HG03521 (cell line): Measurements from ENCODE around the gene LRRN2.

Source experiments
- ATAC-seq: cut with Tn5 transposase; IDR thresholded peaks from one replicate; pipeline ENCODE4 v1.9.1; 2021; ENCODE audit warnings: mild to moderate bottlenecking, moderate library complexity; ENCODE audit not compliant: unreplicated experiment

Gene LRRN2

GRCh38 chr1:204664384-204664651 is 21.2 kb downstream of the LRRN2 start:
- no peak for ATAC-seq

DNA sequence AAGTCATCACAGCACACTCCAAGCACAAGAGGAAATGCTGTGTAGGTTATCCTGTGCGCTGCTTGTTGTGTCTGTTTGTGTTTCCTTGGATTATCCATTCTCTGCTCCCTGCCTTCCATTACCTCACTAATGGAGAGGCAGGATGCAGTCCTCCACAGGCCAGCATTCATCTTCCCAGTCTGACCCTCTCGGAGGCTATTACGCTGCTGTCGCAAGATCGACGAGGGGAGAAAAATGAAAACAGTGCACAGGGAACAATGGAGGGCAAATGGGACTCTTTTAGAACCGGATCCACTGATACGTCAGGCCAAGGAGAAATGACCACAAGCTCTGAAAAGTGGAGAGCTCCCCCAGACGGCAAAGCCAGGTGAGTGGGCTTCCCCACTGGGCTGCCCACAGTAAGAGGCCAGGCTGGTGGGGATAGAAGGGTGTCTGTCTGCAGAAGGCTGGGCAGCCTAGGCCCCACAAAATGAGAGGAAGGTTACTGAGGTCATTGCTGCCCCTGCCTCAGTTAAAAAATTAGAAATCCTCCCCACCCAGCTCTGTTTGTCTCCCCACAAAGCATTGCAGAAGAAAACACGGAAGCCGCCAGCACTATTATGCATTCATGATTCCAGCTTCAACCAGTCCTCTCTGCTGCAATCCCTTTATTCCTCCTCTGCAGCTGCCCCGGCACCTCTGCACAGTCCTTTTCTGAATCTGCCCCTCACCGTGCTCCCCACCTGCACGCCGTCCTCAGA is 21.7 kb downstream of the LRRN2 start:
- no peak for ATAC-seq

GRCh38 chr1:204662530-204662929 is 23.0 kb downstream of the LRRN2 start:
- no peak for ATAC-seq

DNA sequence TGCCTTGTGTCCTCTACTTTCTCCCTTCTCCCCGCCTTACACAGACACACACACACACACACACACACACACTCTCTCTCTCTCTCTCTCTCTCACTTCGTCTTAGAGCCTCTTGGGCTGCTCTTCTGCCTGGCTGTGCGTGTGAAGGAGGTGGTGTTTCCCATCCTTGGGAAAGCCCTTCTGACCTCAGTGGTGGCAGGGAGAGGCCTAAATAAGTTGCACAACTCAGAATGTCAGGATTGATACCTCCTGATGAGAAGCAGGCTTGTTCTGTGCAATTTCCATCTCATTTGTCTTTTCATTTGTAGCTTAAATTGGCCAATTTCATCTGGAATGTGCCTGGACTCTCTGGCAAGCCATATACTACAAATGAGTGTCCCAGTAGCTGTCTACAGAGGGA is 25.0 kb downstream of the LRRN2 start:
- no peak for ATAC-seq

GRCh38 chr1:204659056-204659455 is 26.5 kb downstream of the LRRN2 start:
- ATAC-seq: no peak

DNA sequence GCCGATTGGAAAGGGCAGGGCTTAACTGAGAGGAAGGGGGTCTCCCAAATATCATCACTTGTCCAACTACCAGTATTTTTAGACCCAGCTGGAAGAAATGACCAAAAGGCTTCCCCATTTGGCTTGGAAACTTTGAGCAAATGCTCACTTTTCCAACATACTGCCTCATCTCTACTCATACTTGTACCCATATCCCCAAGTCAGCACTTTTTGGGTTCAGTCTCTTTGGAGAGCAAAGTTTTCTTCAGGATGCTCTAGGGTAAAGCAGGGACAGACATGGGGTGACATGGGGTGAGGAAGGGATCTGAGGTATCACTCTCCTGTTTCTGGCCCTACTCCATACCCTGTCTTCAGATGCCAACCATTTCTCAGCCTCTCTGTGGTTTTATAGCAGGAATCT is 27.2 kb downstream of the LRRN2 start:
- no peak for ATAC-seq

GRCh38 chr1:204653590-204654340 is 31.8 kb downstream of the LRRN2 start:
- no peak for ATAC-seq

DNA sequence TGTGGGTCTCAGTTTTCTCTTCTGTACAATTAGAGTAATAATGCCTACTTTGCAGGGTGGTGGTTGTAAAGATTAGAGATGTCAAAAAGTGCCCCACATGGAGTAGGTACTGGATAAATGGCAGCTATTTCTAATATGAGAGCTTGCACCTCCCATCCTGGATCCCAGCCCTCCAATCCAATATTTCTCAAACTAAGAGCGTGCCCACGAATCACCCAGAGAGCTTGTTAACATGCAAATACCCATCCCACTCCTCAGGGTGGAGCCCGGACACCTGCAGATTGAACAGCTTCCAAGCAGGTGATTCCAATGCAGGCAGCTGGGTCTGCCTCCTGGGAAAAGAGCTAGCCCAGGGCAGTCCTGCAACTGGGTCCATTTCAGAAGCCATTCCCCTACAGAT is 33.0 kb downstream of the LRRN2 start:
- ATAC-seq: no peak

- ATAC-seq: no peak
Measured at GRCh38 chr1:204651843-204652421, 33.6 kb downstream of the LRRN2 start.

DNA sequence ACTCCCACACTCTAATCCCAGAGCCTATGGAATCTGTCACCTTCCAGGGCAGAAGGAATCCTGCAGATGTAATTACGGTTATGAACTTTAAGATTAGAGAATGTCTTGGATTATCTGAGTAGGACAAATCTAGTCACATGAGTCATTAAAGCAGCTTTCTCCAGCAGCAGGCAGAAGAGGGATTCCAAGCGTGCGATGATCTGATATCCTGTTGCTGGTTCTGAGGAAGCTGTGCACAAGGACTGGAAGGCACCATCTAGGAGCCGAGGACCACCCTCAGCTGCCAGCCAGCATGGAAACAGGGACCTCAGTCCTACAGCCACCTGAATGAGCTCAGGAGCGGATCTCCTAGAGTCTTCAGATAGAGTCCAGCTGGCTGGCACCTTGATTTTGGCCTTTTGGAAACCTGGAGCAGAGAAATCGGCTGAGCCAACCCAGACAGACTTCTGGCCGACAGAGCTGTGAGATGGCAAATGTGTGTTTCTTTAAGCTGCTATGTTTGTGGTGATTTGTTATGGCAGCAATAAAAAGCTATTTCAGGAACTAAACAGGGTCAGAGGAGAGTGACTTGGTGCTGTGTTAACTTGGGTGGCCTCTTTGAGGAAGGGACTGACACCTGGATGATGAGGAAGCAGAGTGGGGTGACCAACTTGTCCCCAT is 34.5 kb downstream of the LRRN2 start:
- no peak for ATAC-seq

GRCh38 chr1:204649721-204650521 is 35.6 kb downstream of the LRRN2 start:
- no peak for ATAC-seq

DNA sequence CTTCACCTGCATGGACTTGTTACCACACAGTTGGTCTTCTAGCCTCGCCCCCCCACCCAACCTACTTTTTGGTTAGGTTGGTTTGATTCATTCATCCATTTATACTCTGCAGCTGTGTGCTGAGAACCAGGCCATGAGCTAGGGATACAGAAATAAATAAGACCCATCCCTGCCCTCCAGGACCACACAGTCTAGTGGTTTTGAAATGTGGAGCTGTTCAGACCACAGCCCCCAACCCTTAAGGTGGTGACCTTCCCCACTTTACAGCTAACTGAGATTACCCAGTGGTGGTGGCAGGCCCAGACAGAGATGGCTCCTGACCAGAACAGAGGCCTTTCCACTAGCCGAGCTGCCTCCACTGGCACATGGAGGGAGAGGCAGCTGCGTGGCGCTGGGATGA is 37.0 kb downstream of the LRRN2 start:
- no peak for ATAC-seq

GRCh38 chr1:204647805-204648153 is 37.8 kb downstream of the LRRN2 start:
- ATAC-seq: no peak

DNA sequence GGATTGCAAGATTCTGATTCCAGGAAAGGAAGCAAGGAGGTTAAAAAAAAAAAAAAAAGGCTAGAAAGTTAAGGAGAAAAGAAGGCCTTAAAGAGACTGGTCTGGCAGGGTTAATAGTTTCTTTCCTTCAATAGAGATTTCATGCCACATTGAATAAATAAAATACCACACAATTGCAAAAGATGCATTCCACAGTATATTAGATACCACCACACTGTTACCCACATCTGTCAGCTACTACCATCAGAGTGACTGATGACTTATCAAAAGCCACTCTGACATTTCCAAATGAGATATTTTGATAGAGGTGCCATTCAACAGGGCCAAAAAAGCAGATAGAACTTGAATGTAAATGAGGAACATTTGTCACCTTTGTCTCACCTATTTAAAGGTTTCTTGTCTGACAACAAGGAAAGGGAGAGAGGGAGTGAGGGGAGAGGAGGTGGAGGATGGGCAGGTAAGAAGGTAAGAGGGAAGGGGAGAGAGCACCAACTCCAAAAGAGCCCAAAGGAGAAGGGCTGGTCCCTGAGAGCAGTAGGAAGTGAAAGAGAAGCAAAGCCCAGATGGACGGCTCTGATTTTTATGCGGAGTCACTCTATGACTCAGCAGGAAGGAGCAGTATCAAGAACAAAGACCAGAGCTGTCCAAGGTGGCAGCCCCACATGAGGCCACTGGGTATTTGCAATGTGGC is 38.3 kb downstream of the LRRN2 start:
- ATAC-seq: no peak

GRCh38 chr1:204645666-204646065 is 39.9 kb downstream of the LRRN2 start:
- ATAC-seq: no peak

DNA sequence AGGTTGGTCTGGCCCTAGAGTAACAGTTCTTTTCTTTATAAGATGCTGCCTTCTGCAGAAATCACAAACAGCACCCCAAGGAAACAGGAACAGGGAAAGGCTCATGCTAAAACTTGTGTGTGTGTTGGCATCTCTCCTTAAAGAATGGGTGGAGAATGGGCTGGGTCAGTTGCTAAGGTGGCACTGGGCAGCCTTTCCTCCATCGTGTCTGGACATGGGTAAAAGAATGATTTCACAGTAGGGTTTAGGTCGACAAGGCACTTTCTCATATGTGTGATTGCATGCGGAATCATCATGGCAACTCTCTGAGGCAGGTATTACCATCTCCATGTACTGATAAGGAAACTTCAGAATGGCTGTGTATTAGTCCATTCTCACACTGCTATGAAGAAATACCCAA is 40.3 kb downstream of the LRRN2 start:
- ATAC-seq: no peak

DNA sequence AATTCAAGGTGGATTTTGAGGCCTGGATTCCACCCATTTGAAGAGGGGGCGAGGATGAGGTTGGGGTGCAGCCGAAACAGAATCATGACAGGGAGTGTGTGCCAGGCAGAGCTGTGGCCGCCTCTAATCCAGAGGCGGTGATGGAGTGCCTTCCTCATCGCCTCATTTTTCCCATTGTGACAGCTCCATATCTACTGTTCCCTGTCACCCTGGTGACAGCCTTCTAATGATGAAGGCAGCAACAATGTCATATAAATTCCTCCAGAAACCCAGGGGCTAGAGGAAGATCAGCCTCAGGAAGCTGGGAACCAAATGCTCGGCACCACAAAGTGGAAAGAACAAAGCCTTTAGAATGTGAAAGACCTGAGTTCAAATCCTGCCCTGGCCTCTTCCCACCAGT is 42.0 kb downstream of the LRRN2 start:
- ATAC-seq: no peak

DNA sequence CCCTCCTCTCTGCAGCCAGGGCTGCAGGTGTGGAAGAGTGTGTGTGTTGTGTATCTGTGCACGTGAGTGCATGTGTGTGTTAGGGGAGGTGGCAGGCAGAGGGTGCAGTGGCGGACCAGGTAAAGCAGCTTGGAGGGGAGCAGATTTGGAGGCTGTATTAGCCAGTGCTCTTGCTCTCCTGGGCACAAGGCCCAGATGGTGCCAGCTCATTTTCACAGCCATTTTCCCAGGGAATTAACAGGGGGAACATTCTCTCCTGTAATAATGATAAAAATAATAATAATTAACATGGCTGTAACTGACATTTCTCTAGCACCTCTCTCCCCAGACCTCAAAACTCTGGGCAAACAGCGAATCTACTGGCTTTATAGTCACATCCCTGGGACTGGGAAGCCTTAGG is 43.6 kb downstream of the LRRN2 start:
- ATAC-seq: no peak

DNA sequence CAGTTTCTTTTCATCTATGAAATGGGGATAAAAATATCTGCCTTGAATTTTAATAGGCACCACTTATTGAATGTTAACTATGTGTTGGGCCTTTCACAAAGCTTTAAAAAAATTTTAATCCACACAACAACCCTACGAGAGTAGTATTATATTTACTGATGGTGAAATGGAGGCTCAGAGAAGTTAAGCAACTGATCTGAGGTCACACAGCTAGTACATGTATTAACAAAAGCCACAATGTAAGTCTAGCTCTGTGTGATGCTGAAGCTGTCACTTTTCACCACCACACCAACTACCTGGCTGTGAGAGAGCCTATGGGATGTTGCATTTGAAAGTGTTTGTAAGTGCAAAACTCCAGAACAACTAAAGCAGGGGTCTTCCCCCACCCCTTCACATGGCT is 44.1 kb downstream of the LRRN2 start:
- no peak for ATAC-seq

- no peak for ATAC-seq
Measured at GRCh38 chr1:204640578-204640977, 45.0 kb downstream of the LRRN2 start.
